Pancreas (tissue), 10 donors: ENCODE data around the gene FAF2. TPM values are rescaled to one million over a fixed set of nuclear protein-coding genes. Genes with fewer than 3 reads are reported as not detected.

Experiments
- ATAC-seq, 4 donors: fragments of 200-7000 bp; cut with Tn5 transposase; one replicate each; pipeline versions ENCODE4 v1.8.0 to v1.9.1; 2020; ENCODE audit warnings: mild to moderate bottlenecking in 4 of 4, moderate library complexity in 4 of 4
- DNase-seq, 6 donors: peaks; one replicate each; pipeline ENCODE4 v3.0.0-alpha.2; 2020
- FAIRE-seq: peaks from 2 replicates; lab custom pipeline; 2012; peaks lifted over from hg19 to GRCh38; lab: Jason Lieb, UNC
- H3K27ac ChIP-seq, 4 donors: fragments of 200-600 bp; sonication (generic); 1 replicate in 3 of 4; 2 replicates in 1 of 4; pipeline versions ENCODE4 v1.5.0 to v1.8.0; 2020
- H3K27me3 ChIP-seq, 4 donors: fragments of 200-600 bp; one replicate each; pipeline ENCODE4 v1.8.0; 2021
- H3K36me3 ChIP-seq, 3 donors: fragments of 200-600 bp; sonication (generic) in 1 of 3; one replicate each; pipeline versions ENCODE4 v1.5.0 to v1.8.0; 2020 to 2021
- H3K4me1 ChIP-seq, 3 donors: fragments of 200-600 bp; one replicate each; pipeline ENCODE4 v1.8.0; 2021
- H3K4me3 ChIP-seq, 4 donors: fragments of 200-600 bp; sonication (generic) in 2 of 4; one replicate each; pipeline versions ENCODE4 v1.5.0 to v1.8.0; 2020 to 2021
- H3K9me3 ChIP-seq, 4 donors: fragments of 200-600 bp; one replicate each; pipeline ENCODE4 v1.8.0; 2021
- WGBS, 2 donors: extraction: QIAGEN DNeasy Blood & Tissue Kit; methylation state at CpG; one replicate each; pipeline ENCODE4 v1.1.7; 2013; 5-methylcytosine and 5-hydroxymethylcytosine counted together
- intact Hi-C, 3 donors: fragments of 100-400 bp; cut with DNase I; formaldehyde crosslinking; loops; one replicate each; pipeline versions ENCODE4 v1.11.1 to v1.14.2; 2022
- polyA plus RNA-seq, 2 donors: library from polyadenylated mRNA; stranded (reverse); fragments of 200-250 nt; gene quantifications; one replicate each; pipeline ENCODE4 v1.2.3, GENCODE V29; 2013
- total RNA-seq, 6 donors: library from RNA; stranded (reverse); fragmentation: NEBNext Ultra II Directional in 4 of 6; extraction: Animal tissue kit (Norgen Biotek cat#: 25700) in 4 of 6; gene quantifications; one replicate each; pipeline versions ENCODE4 v1.2.1 to v1.2.4, GENCODE V29; 2021 to 2023
- TF ChIP-seq, protein P1 (sequence below), 4 donors: fragments of 200-600 bp; sonication (generic) in 3 of 4; IDR thresholded peaks; one replicate each; pipeline versions ENCODE4 v1.5.0 to v1.8.0; 2021; ENCODE audit warnings: antibody characterized with exemption in 4 of 4
- donor health status: healthy with polysubstance abuse.
- donor health status: DM: no; HTN: no; CAD: no; lungs with moderate emphysema.
- donor health status: DM: no; HTN: no; CAD: no.
- donor health status: control.
- donor health status: control.
- donor health status: Bipolar disorder and iron deficiency.
- donor health status: DM: yes; HTN: yes; CAD: no.
- donor health status: DM: no; HTN: no; CAD: no.
- donor health status: DM: no; HTN: no; CAD: no.
- donor health status: DM: yes; HTN: yes; CAD: no.

Gene FAF2
- total and polyA plus RNA-seq, 8 donors, result 6.8 to 18.0 (median 15.1) TPM

- no peaks in the 10 kb centered on the region for H3K9me3 ChIP-seq
- H3K4me1 ChIP-seq, result peaks cover 0 to 15% (median 0%) of the 10 kb centered on the region in 3 donors
- no peak overlapping the region for H3K27ac ChIP-seq
- DNase-seq (no peak), FAIRE-seq (no peak), ATAC-seq (no peak)
- intact Hi-C loops, result loop anchor here in 1 of 3 donors (10.0 kb wide), 1 partner anchor 157 kb away; no protein-coding TSS in a partner anchor
- TF ChIP-seq, protein P1, sequence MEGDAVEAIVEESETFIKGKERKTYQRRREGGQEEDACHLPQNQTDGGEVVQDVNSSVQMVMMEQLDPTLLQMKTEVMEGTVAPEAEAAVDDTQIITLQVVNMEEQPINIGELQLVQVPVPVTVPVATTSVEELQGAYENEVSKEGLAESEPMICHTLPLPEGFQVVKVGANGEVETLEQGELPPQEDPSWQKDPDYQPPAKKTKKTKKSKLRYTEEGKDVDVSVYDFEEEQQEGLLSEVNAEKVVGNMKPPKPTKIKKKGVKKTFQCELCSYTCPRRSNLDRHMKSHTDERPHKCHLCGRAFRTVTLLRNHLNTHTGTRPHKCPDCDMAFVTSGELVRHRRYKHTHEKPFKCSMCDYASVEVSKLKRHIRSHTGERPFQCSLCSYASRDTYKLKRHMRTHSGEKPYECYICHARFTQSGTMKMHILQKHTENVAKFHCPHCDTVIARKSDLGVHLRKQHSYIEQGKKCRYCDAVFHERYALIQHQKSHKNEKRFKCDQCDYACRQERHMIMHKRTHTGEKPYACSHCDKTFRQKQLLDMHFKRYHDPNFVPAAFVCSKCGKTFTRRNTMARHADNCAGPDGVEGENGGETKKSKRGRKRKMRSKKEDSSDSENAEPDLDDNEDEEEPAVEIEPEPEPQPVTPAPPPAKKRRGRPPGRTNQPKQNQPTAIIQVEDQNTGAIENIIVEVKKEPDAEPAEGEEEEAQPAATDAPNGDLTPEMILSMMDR (IDR thresholded peaks at IDR 0.05), result no peak
- 63 to 71% methylated on average over 9 of the region's 9 CpGs for WGBS, 2 donors
- no peak overlapping the region for H3K4me3 ChIP-seq
- no peaks in the 10 kb centered on the region for H3K27me3 ChIP-seq
- H3K36me3 ChIP-seq, result no peaks in the 10 kb centered on the region
Observed at GRCh38 chr5:176418251-176418650, 29.9 kb upstream of the FAF2 start.

- no peak for DNase-seq
- WGBS, 2 donors, result 67 to 84% methylated on average over 5 of the region's 5 CpGs
Observed at GRCh38 chr5:176420086-176420485, 28.1 kb upstream of the FAF2 start.

GRCh38 chr5:176420972-176421544, 27.1 kb upstream of the FAF2 start:
- whole genome bisulfite sequencing, 2 donors, result 41 to 57% methylated on average over 2 of the region's 2 CpGs
- ATAC-seq (no peak), FAIRE-seq (no peak), DNase-seq (no peak)
- no peaks in the 10 kb centered on the region for H3K36me3 ChIP-seq
- no peak overlapping the region for H3K27ac ChIP-seq
- intact Hi-C loops, result no loop called here
- H3K4me3 ChIP-seq, result no peak overlapping the region
- TF ChIP-seq, protein P1 (IDR thresholded peaks at IDR 0.05), result no peak
- peaks cover 0 to 4% (median 0%) of the 10 kb centered on the region in 3 donors for H3K4me1 ChIP-seq
- H3K9me3 ChIP-seq, result no peaks in the 10 kb centered on the region
- H3K27me3 ChIP-seq, result no peaks in the 10 kb centered on the region

More at GRCh38 chr5:176420086-176420485, 28.1 kb upstream of the FAF2 start:
- ATAC-seq (no peak), FAIRE-seq (no peak)
- no peaks in the 10 kb centered on the region for H3K9me3 ChIP-seq
- no peak overlapping the region for H3K4me3 ChIP-seq
- intact Hi-C loops, result no loop called here
- no peaks in the 10 kb centered on the region for H3K36me3 ChIP-seq
- H3K27ac ChIP-seq, result no peak overlapping the region
- H3K27me3 ChIP-seq, result no peaks in the 10 kb centered on the region
- peaks cover 0 to 8% (median 0%) of the 10 kb centered on the region in 3 donors for H3K4me1 ChIP-seq
- TF ChIP-seq, protein P1 (IDR thresholded peaks at IDR 0.05), result no peak

- Histone ChIP-seq H3K36me3 (no peaks in the 10 kb centered on the region), H3K9me3 (no peaks in the 10 kb centered on the region), H3K27ac (no peak overlapping the region), H3K27me3 (no peaks in the 10 kb centered on the region), H3K4me1 (no peaks in the 10 kb centered on the region), H3K4me3 (no peak overlapping the region)
- no peak for DNase-seq
- intact Hi-C loops, result no loop called here
- WGBS, 2 donors, result 72 to 75% methylated on average over 3 of the region's 3 CpGs
- no peak for FAIRE-seq
- ATAC-seq, result no peak
- TF ChIP-seq, protein P1 (IDR thresholded peaks at IDR 0.05), result no peak
Observed at GRCh38 chr5:176424181-176424580, 24.0 kb upstream of the FAF2 start.

DNA sequence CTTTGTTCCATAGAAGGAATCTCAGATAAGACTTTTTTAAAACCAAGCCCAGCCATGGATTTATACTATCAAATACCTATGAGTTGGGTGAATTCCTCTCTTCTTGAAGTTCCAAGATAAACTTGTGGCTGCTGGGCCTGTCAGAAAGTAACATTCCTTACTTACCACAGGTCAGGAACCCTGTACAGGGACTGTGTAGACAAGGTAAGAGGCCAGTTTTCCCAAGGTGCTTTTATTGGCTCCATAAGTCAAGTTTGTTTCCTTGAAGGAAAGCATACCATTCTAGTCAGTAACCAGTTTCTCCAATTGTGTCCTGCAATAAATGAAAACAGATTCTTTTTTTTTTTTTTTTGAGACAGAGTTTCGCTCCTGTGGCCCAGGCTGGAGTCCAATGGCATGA, 23.0 kb upstream of the FAF2 start:
- H3K4me3 ChIP-seq, result no peak overlapping the region
- ATAC-seq, result no peak
- intact Hi-C loops, result no loop called here
- TF ChIP-seq, protein P1 (IDR thresholded peaks at IDR 0.05), result no peak
- FAIRE-seq, result no peak
- H3K4me1 ChIP-seq, result no peaks in the 10 kb centered on the region
- 84 to 96% methylated on average over 1 of the region's 1 CpG for WGBS, 2 donors
- DNase-seq, result no peak
- H3K27ac ChIP-seq, result no peak overlapping the region
- H3K36me3 ChIP-seq, result no peaks in the 10 kb centered on the region
- no peaks in the 10 kb centered on the region for H3K27me3 ChIP-seq
- no peaks in the 10 kb centered on the region for H3K9me3 ChIP-seq
